Urinary bladder (tissue), 4 donors: ENCODE measurements around the gene HBE1. TPM values are rescaled to one million over a fixed set of nuclear protein-coding genes. Genes with fewer than 3 reads are reported as not detected.

ENCODE experiments used
- DNase-seq: peaks from one replicate; pipeline ENCODE4 v3.0.0-alpha.2; 2015; ENCODE audit errors: extremely low spot score
- H3K27ac ChIP-seq: one replicate; pipeline ENCODE4 v1.5.1; 2013; ENCODE audit warnings: low read depth, mild to moderate bottlenecking, moderate library complexity
- H3K36me3 ChIP-seq: one replicate; pipeline ENCODE4 v1.6.1; 2013; ENCODE audit warnings: mild to moderate bottlenecking, moderate library complexity; ENCODE audit not compliant: insufficient read depth
- H3K4me1 ChIP-seq: one replicate; pipeline ENCODE4 v1.6.1; 2013; ENCODE audit warnings: mild to moderate bottlenecking, moderate library complexity; ENCODE audit not compliant: insufficient read depth
- H3K4me3 ChIP-seq: one replicate; pipeline ENCODE4 v1.5.1; 2013; ENCODE audit warnings: low read depth, low read length
- WGBS: extraction: QIAGEN DNeasy Blood & Tissue Kit; methylation state at CpG from one replicate; pipeline ENCODE4 v1.1.7; 2013; 5-methylcytosine and 5-hydroxymethylcytosine counted together
- polyA plus RNA-seq: library from polyadenylated mRNA; stranded (reverse); fragments of 200-250 nt; gene quantifications from one replicate; pipeline ENCODE4 v1.2.3, GENCODE V29; 2013
- total RNA-seq: library from RNA; depleted of rRNA; stranded (reverse); fragments of >200 nt; gene quantifications from one replicate; pipeline ENCODE4 v1.2.3, GENCODE V29; 2014
- donor health status: healthy with polysubstance abuse.
- donor health status: healthy.

Gene HBE1
- total and polyA plus RNA-seq, 2 donors: 0.18 to 3.0 TPM

GRCh38 chr11:5230266-5230665 lies 39.5 kb downstream of the HBE1 start:
- 93% methylated on average over 1 of the region's 1 CpG for WGBS
- Histone ChIP-seq H3K4me3 (no peak overlapping the region), H3K4me1 (no peaks in the 10 kb centered on the region), H3K36me3 (no peaks in the 10 kb centered on the region), H3K27ac (no peak overlapping the region)
- no peak for DNase-seq

GRCh38 chr11:5229796-5230195 lies 39.9 kb downstream of the HBE1 start:
- Histone ChIP-seq H3K36me3 (no peaks in the 10 kb centered on the region), H3K27ac (no peak overlapping the region), H3K4me1 (no peaks in the 10 kb centered on the region), H3K4me3 (no peak overlapping the region)
- no peak for DNase-seq
- WGBS: 74% methylated on average over 2 of the region's 2 CpGs

DNA sequence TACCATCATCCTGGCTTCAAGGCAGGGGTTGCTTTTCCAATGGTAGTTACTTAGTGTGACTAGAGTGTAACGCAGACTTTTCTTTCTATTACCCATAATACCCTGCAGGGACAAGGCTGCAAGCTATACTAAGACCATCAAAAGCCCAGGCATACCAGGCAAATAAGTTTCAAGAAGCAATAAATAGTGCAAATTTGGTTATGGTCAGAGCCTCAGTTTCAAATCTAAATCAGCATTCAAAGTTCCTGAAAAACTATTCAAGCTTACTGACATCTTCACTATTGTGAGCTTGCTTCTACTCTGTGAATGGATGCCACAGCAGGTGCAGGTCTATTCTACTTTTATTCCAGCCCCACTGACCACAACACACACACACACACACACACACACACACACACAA lies 40.4 kb downstream of the HBE1 start:
- Histone ChIP-seq H3K36me3 (no peaks in the 10 kb centered on the region), H3K4me1 (no peaks in the 10 kb centered on the region), H3K27ac (no peak overlapping the region), H3K4me3 (no peak overlapping the region)
- no peak for DNase-seq
- 86% methylated on average over 1 of the region's 1 CpG for WGBS

DNA sequence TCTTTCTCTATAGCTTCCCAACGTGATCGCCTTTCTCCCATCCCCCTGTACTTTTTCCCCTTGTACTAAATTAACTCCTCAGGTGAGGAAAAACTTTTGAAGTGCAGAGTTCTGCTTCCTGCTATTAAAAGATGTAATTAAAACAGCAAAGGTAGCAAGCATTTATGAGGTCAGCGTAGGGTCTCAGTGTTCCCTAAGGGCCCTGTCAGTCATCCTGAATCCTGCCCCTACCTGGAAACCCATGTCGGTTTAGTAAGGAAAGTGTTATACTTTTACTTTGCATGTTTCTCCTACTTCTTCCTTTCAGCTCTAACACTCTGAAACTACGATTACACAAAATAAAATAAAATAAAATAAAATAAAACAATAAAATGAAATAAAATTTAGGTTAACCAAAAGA lies 41.6 kb downstream of the HBE1 start:
- no peaks in the 10 kb centered on the region for H3K4me1 ChIP-seq
- no peak overlapping the region for H3K4me3 ChIP-seq
- DNase-seq: no peak
- WGBS: 58% methylated on average over 5 of the region's 5 CpGs
- H3K36me3 ChIP-seq: no peaks in the 10 kb centered on the region
- no peak overlapping the region for H3K27ac ChIP-seq

DNA sequence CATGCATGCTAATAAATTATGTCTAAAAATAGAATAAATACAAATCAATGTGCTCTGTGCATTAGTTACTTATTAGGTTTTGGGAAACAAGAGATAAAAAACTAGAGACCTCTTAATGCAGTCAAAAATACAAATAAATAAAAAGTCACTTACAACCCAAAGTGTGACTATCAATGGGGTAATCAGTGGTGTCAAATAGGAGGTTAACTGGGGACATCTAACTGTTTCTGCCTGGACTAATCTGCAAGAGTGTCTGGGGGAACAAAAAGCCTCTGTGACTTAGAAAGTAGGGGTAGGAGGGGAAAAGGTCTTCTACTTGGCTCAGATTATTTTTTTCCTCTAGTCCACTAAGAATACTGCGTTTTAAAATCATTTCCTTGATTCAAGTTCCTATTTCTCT lies 42.1 kb downstream of the HBE1 start:
- Histone ChIP-seq H3K4me1 (no peaks in the 10 kb centered on the region), H3K27ac (no peak overlapping the region), H3K36me3 (no peaks in the 10 kb centered on the region), H3K4me3 (no peak overlapping the region)
- 39% methylated on average over 1 of the region's 1 CpG for WGBS
- DNase-seq: no peak

DNA sequence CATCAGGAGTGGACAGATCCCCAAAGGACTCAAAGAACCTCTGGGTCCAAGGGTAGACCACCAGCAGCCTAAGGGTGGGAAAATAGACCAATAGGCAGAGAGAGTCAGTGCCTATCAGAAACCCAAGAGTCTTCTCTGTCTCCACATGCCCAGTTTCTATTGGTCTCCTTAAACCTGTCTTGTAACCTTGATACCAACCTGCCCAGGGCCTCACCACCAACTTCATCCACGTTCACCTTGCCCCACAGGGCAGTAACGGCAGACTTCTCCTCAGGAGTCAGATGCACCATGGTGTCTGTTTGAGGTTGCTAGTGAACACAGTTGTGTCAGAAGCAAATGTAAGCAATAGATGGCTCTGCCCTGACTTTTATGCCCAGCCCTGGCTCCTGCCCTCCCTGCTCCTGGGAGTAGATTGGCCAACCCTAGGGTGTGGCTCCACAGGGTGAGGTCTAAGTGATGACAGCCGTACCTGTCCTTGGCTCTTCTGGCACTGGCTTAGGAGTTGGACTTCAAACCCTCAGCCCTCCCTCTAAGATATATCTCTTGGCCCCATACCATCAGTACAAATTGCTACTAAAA lies 42.9 kb downstream of the HBE1 start, which contains the start of gene HBB:
Gene HBB (minus strand): TSS at position 340 of the 579 bp plus-strand sequence. CDS start 50 bp downstream, at position 290.
- Histone ChIP-seq H3K4me1 (no peaks in the 10 kb centered on the region), H3K36me3 (no peaks in the 10 kb centered on the region), H3K4me3 (no peak within 1 kb of the TSS), H3K27ac (no peak within 1 kb of the TSS)
- no peak for DNase-seq
- 84% methylated on average over 3 of the region's 3 CpGs for WGBS

- Histone ChIP-seq H3K4me3 (no peak overlapping the region), H3K27ac (no peak overlapping the region), H3K36me3 (no peaks in the 10 kb centered on the region), H3K4me1 (no peaks in the 10 kb centered on the region)
- no peak for DNase-seq
- 56% methylated on average over 2 of the region's 2 CpGs for WGBS
Observed at GRCh38 chr11:5225480-5225871, 44.3 kb downstream of the HBE1 start.

- Histone ChIP-seq H3K27ac (no peak overlapping the region), H3K36me3 (no peaks in the 10 kb centered on the region), H3K4me1 (no peaks in the 10 kb centered on the region), H3K4me3 (no peak overlapping the region)
- no peak for DNase-seq
- 71% methylated on average over 6 of the region's 6 CpGs for WGBS
Observed at GRCh38 chr11:5224538-5225479, 44.9 kb downstream of the HBE1 start.

- no peaks in the 10 kb centered on the region for H3K36me3 ChIP-seq
- no peaks in the 10 kb centered on the region for H3K4me1 ChIP-seq
- no peak for DNase-seq
- H3K27ac ChIP-seq: no peak overlapping the region
- H3K4me3 ChIP-seq: no peak overlapping the region
- WGBS: 60% methylated on average over 1 of the region's 1 CpG
Observed at GRCh38 chr11:5223686-5224085, 46.1 kb downstream of the HBE1 start.

DNA sequence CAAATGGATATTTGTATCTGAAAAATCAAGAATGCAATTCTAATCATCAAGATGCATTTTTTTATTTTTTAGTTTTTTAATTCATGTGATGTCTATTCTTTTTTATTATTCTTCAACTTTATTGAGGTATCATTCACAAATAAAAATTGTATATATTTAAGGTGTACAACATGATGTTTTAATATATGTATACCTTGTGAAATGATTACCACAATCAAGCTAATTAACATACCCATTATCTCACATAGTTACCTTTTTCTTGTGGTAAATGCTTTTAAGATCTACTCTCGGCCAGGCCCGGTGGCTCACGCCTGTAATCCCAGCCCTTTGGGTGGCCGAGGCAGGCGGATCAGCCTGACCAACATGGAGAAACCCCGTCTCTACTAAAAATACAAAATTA lies 46.6 kb downstream of the HBE1 start:
- no peak overlapping the region for H3K4me3 ChIP-seq
- no peak for DNase-seq
- H3K4me1 ChIP-seq: no peaks in the 10 kb centered on the region
- 89% methylated on average over 6 of the region's 6 CpGs for WGBS
- no peaks in the 10 kb centered on the region for H3K36me3 ChIP-seq
- H3K27ac ChIP-seq: no peak overlapping the region

Other genes with a start within 250 kb of the HBE1 start
- gene OR52J3, start 223.4 kb downstream of the HBE1 start, total RNA-seq: not detected
- not detected for gene OR52J3, start 223.4 kb downstream of the HBE1 start, polyA plus RNA-seq
- not detected for gene OR52E2, start 210.3 kb downstream of the HBE1 start, total RNA-seq
- gene OR52E2, start 210.3 kb downstream of the HBE1 start, polyA plus RNA-seq: not detected
- not detected for gene OR52E1, start 200.4 kb downstream of the HBE1 start, total RNA-seq
- gene OR52E1, start 200.4 kb downstream of the HBE1 start, polyA plus RNA-seq: not detected
- gene OR52A5, start 131.6 kb downstream of the HBE1 start, total RNA-seq: not detected
- gene OR52A5, start 131.6 kb downstream of the HBE1 start, polyA plus RNA-seq: not detected
- not detected for gene OR52A1, start 115.2 kb downstream of the HBE1 start, total RNA-seq
- not detected for gene OR52A1, start 115.2 kb downstream of the HBE1 start, polyA plus RNA-seq
- not detected for gene OR51V1, start 69.3 kb downstream of the HBE1 start, total RNA-seq
- gene OR51V1, start 69.3 kb downstream of the HBE1 start, polyA plus RNA-seq: not detected
- 394 TPM for gene HBB, start 42.9 kb downstream of the HBE1 start, total RNA-seq
- gene HBB, start 42.9 kb downstream of the HBE1 start, polyA plus RNA-seq: 10.1 TPM
- not detected for gene HBD, start 35.5 kb downstream of the HBE1 start, total RNA-seq
- not detected for gene HBD, start 35.5 kb downstream of the HBE1 start, polyA plus RNA-seq
- 39.3 TPM for gene HBG1, start 20.1 kb downstream of the HBE1 start, total RNA-seq
- not detected for gene HBG1, start 20.1 kb downstream of the HBE1 start, polyA plus RNA-seq
- gene HBG2, start 15.2 kb downstream of the HBE1 start, total RNA-seq: 2,457 TPM
- not detected for gene HBG2, start 15.2 kb downstream of the HBE1 start, polyA plus RNA-seq
- 2.0 TPM for gene OR51B4, start 32.0 kb upstream of the HBE1 start, total RNA-seq
- gene OR51B4, start 32.0 kb upstream of the HBE1 start, polyA plus RNA-seq: not detected
- 1.7 TPM for gene OR51B2, start 54.4 kb upstream of the HBE1 start, total RNA-seq
- not detected for gene OR51B2, start 54.4 kb upstream of the HBE1 start, polyA plus RNA-seq
- 4.3 TPM for gene OR51B5, start 73.6 kb upstream of the HBE1 start, total RNA-seq
- not detected for gene OR51B5, start 73.6 kb upstream of the HBE1 start, polyA plus RNA-seq
- gene OR51B6, start 81.6 kb upstream of the HBE1 start, total RNA-seq: not detected
- gene OR51B6, start 81.6 kb upstream of the HBE1 start, polyA plus RNA-seq: not detected
- not detected for gene OR51M1, start 113.9 kb upstream of the HBE1 start, total RNA-seq
- not detected for gene OR51M1, start 113.9 kb upstream of the HBE1 start, polyA plus RNA-seq
- gene OR51Q1, start 152.2 kb upstream of the HBE1 start, total RNA-seq: not detected
- not detected for gene OR51Q1, start 152.2 kb upstream of the HBE1 start, polyA plus RNA-seq
- gene OR51I1, start 171.6 kb upstream of the HBE1 start, total RNA-seq: 0.63 TPM
- gene OR51I1, start 171.6 kb upstream of the HBE1 start, polyA plus RNA-seq: not detected
- not detected for gene OR51I2, start 179.4 kb upstream of the HBE1 start, total RNA-seq
- gene OR51I2, start 179.4 kb upstream of the HBE1 start, polyA plus RNA-seq: not detected
- not detected for gene OR52D1, start 218.7 kb upstream of the HBE1 start, total RNA-seq
- gene OR52D1, start 218.7 kb upstream of the HBE1 start, polyA plus RNA-seq: not detected
- 0.58 TPM for gene UBQLN3, start 240.0 kb upstream of the HBE1 start, total RNA-seq
- not detected for gene UBQLN3, start 240.0 kb upstream of the HBE1 start, polyA plus RNA-seq
- gene UBQLNL, start 246.8 kb upstream of the HBE1 start, total RNA-seq: 0.85 TPM
- gene UBQLNL, start 246.8 kb upstream of the HBE1 start, polyA plus RNA-seq: 0.35 TPM